ENCODE measurements around the gene OR7A10.

Gene OR7A10

GRCh38 chr19:14848822-14849221 is at the start of gene OR7A10:
TSS of gene OR7A10 (minus strand) at chr19:14848922. CDS start at chr19:14841877, 7,045 bp downstream.
- DNase-seq (ENCODE audit: low read depth in 2 of 2), result no peak

GRCh38 chr19:14890643-14891379 is 42.1 kb upstream of the OR7A10 start:
- DNase-seq (ENCODE audit: low read depth in 2 of 2), result no peak

GRCh38 chr19:14889994-14890642 is 41.4 kb upstream of the OR7A10 start:
- DNase-seq (ENCODE audit: low read depth in 2 of 2), result no peak

- no peak for DNase-seq (ENCODE audit: low read depth in 2 of 2)
Observed at GRCh38 chr19:14886032-14886431, 37.3 kb upstream of the OR7A10 start, which contains the start of gene OR7A17. TSS of gene OR7A17 (minus strand) at chr19:14886132. CDS start at chr19:14881355, 4,777 bp downstream.

- no peak for DNase-seq (ENCODE audit: low read depth in 2 of 2)
Observed at GRCh38 chr19:14871619-14872230, 23.0 kb upstream of the OR7A10 start.

GRCh38 chr19:14868497-14868896 is 19.8 kb upstream of the OR7A10 start:
- DNase-seq (ENCODE audit: low read depth in 2 of 2), result no peak

- DNase-seq (ENCODE audit: low read depth in 2 of 2), result no peak
Observed at GRCh38 chr19:14843578-14843977, 5.1 kb downstream of the OR7A10 start.

- no peak for DNase-seq (ENCODE audit: low read depth in 2 of 2)
Observed at GRCh38 chr19:14843169-14843568, 5.6 kb downstream of the OR7A10 start.

GRCh38 chr19:14840206-14840605 is 8.5 kb downstream of the OR7A10 start:
- no peak for DNase-seq (ENCODE audit: low read depth in 2 of 2)

GRCh38 chr19:14837391-14837790 is 11.3 kb downstream of the OR7A10 start:
- no peak for DNase-seq (ENCODE audit: low read depth in 2 of 2)

- no peak for DNase-seq (ENCODE audit: low read depth in 2 of 2)
Observed at GRCh38 chr19:14835011-14835410, 13.7 kb downstream of the OR7A10 start, which contains the start of the genes OR7A5 and OR7C1. TSS of gene OR7A5 (minus strand) at chr19:14835185. CDS start at chr19:14828241, 6,944 bp downstream. TSS of gene OR7C1 (minus strand) at chr19:14835185. CDS start at chr19:14800136, 35,049 bp downstream.

GRCh38 chr19:14830702-14831101 is 18.0 kb downstream of the OR7A10 start:
- no peak for DNase-seq (ENCODE audit: low read depth in 2 of 2)

- DNase-seq (ENCODE audit: low read depth in 2 of 2), result no peak
Observed at GRCh38 chr19:14826006-14826405, 22.7 kb downstream of the OR7A10 start.

GRCh38 chr19:14821937-14822336 is 26.8 kb downstream of the OR7A10 start:
- DNase-seq (ENCODE audit: low read depth in 2 of 2), result no peak

- no peak for DNase-seq (ENCODE audit: low read depth in 2 of 2)
Observed at GRCh38 chr19:14818588-14818987, 30.1 kb downstream of the OR7A10 start.

GRCh38 chr19:14817052-14817451 is 31.7 kb downstream of the OR7A10 start:
- no peak for DNase-seq (ENCODE audit: low read depth in 2 of 2)

- no peak for DNase-seq (ENCODE audit: low read depth in 2 of 2)
Observed at GRCh38 chr19:14814982-14815652, 33.6 kb downstream of the OR7A10 start.

GRCh38 chr19:14809272-14810057 is 39.3 kb downstream of the OR7A10 start:
- DNase-seq (ENCODE audit: low read depth in 2 of 2), result no peak

GRCh38 chr19:14804765-14805164 is 44.0 kb downstream of the OR7A10 start:
- no peak for DNase-seq (ENCODE audit: low read depth in 2 of 2)

GRCh38 chr19:14798760-14799159 is 50.0 kb downstream of the OR7A10 start:
- no peak for DNase-seq (ENCODE audit: low read depth in 2 of 2)

GRCh38 chr19:14796021-14796420 is 52.7 kb downstream of the OR7A10 start:
- no peak for DNase-seq (ENCODE audit: low read depth in 2 of 2)

Measured in stimulated activated CD4-positive, alpha-beta T cell treated with anti-CD3 and anti-CD28 coated beads, Interleukin-1b, Interleukin-23, amount 100 ng/mL, for 4 hours (primary cell).